H1 (cell line): Measurements from ENCODE around the gene PDZD2. TPM values are rescaled to one million over a fixed set of nuclear protein-coding genes. Genes with fewer than 3 reads are reported as not detected.

ENCODE experiments used
- CTCF ChIA-PET: fragments of 300-600 bp; sonication (Branson Sonifier 250); formaldehyde crosslinking; loops from one replicate; lab custom pipeline; 2021; ENCODE audit not compliant: partially characterized antibody; lab: Charles Lee
- POLR2A ChIA-PET: fragments of 300-600 bp; sonication (Branson Sonifier 250); formaldehyde crosslinking; loops from one replicate; lab custom pipeline; 2021; ENCODE audit warnings: inconsistent platforms; ENCODE audit not compliant: partially characterized antibody; lab: Charles Lee
- DNase-seq, 2 experiments: peaks; one replicate each; pipeline versions ENCODE4 v3.0.0 to v3.0.0-alpha.2; 2010 to 2022; ENCODE audit warnings: low spot score in 2 of 2, low read depth in 1 of 2, mixed read lengths in 1 of 2
- FAIRE-seq: peaks from 2 replicates; lab custom pipeline; 2011; peaks lifted over from hg19 to GRCh38; lab: Jason Lieb, UNC
- H2AFZ ChIP-seq: 2 replicates; pipeline ENCODE4 v1.8.1; 2012; ENCODE audit warnings: low read length, inconsistent platforms
- H2AK5ac ChIP-seq: 2 replicates; pipeline ENCODE4 v1.6.1; 2013; ENCODE audit warnings: low read depth, low read length
- H2BK120ac ChIP-seq: replicated peaks from 2 replicates; pipeline ENCODE3; 2013; ENCODE audit warnings: low read depth, low read length, inconsistent platforms
- H2BK12ac ChIP-seq: 2 replicates; pipeline ENCODE4 v1.6.1; 2013; ENCODE audit warnings: low read depth, low read length
- H2BK15ac ChIP-seq: 2 replicates; pipeline ENCODE4 v1.6.1; 2013; ENCODE audit warnings: low read length
- H2BK20ac ChIP-seq: 2 replicates; pipeline ENCODE4 v1.6.1; 2013; ENCODE audit warnings: low read length
- H2BK5ac ChIP-seq: 2 replicates; pipeline ENCODE4 v1.6.1; 2013; ENCODE audit warnings: low read depth, low read length
- H3K14ac ChIP-seq: 2 replicates; pipeline ENCODE4 v1.6.1; 2013; ENCODE audit warnings: inconsistent platforms; ENCODE audit not compliant: insufficient read length
- H3K18ac ChIP-seq: 2 replicates; pipeline ENCODE4 v1.6.1; 2013; ENCODE audit warnings: low read length; ENCODE audit errors: extremely low read depth
- H3K23ac ChIP-seq: 2 replicates; pipeline ENCODE4 v1.6.1; 2013; ENCODE audit warnings: inconsistent platforms; ENCODE audit not compliant: insufficient read length
- H3K23me2 ChIP-seq: 2 replicates; pipeline ENCODE4 v1.6.1; 2013; ENCODE audit warnings: low read depth, low read length
- H3K27ac ChIP-seq: 2 replicates; pipeline ENCODE4 v1.6.1; 2011; ENCODE audit warnings: low read depth, low read length, inconsistent platforms
- H3K27me3 ChIP-seq, 4 experiments: replicated peaks in 1 of 4; 1 replicate in 1 of 4; 2 replicates in 3 of 4; pipeline versions ENCODE4 v1.6.1 to v1.8.1; 2011 to 2013; ENCODE audit warnings: low read length in 3 of 4, mild to moderate bottlenecking in 3 of 4, inconsistent platforms in 2 of 4, mixed read lengths in 2 of 4, moderate library complexity in 1 of 4; ENCODE audit not compliant: control insufficient read depth in 3 of 4, insufficient read depth in 3 of 4; ENCODE audit errors: extremely low read depth in 1 of 4
- H3K36me3 ChIP-seq, 4 experiments: 2 replicates each; pipeline versions ENCODE4 v1.6.1 to v1.8.1; 2011 to 2013; ENCODE audit warnings: mild to moderate bottlenecking in 4 of 4, low read length in 3 of 4, moderate library complexity in 2 of 4, control low read depth in 1 of 4, inconsistent platforms in 1 of 4; ENCODE audit not compliant: insufficient read depth in 4 of 4, control insufficient read depth in 2 of 4
- H3K4ac ChIP-seq: replicated peaks from 2 replicates; pipeline ENCODE3; 2013; ENCODE audit warnings: low read length, low read depth, mixed read lengths, inconsistent platforms; ENCODE audit not compliant: insufficient read length
- H3K4me1 ChIP-seq, 4 experiments: replicated peaks in 1 of 4; 1 replicate in 1 of 4; 2 replicates in 3 of 4; pipeline versions ENCODE4 v1.6.1 to v1.8.1; 2011 to 2013; ENCODE audit warnings: low read length in 3 of 4, inconsistent platforms in 2 of 4, mixed read lengths in 1 of 4; ENCODE audit not compliant: insufficient read depth in 4 of 4, control insufficient read depth in 3 of 4
- H3K4me2 ChIP-seq, 2 experiments: 2 replicates each; pipeline versions ENCODE4 v1.6.1 to v1.8.1; 2011 to 2013; ENCODE audit warnings: low read depth in 2 of 2, low read length in 2 of 2, control low read depth in 1 of 2, inconsistent platforms in 1 of 2, mild to moderate bottlenecking in 1 of 2; ENCODE audit not compliant: insufficient read depth in 1 of 2
- H3K4me3 ChIP-seq, 4 experiments: fragments of 200-600, 300-600 bp in 1 of 4; sonication (generic), shearing (Covaris generic), sonication (Bioruptor Twin) in 1 of 4; 2 replicates each; pipeline versions ENCODE4 v1.5.1 to v1.8.1; 2011 to 2016; ENCODE audit warnings: low read length in 4 of 4, low read depth in 3 of 4, control low read depth in 2 of 4, inconsistent platforms in 2 of 4, mild to moderate bottlenecking in 2 of 4, mixed read lengths in 1 of 4, moderate library complexity in 1 of 4; ENCODE audit not compliant: insufficient read depth in 2 of 4; ENCODE audit errors: extremely low read depth in 1 of 4
- H3K56ac ChIP-seq: replicated peaks from 2 replicates; pipeline ENCODE3; 2013; ENCODE audit warnings: low read depth, mild to moderate bottlenecking, mixed read lengths, low read length, inconsistent platforms; ENCODE audit not compliant: insufficient read length
- H3K79me1 ChIP-seq: 2 replicates; pipeline ENCODE4 v1.6.1; 2013; ENCODE audit warnings: low read depth, low read length, control low read depth
- H3K79me2 ChIP-seq, 2 experiments: 2 replicates each; pipeline versions ENCODE4 v1.6.1 to v1.8.1; 2012 to 2013; ENCODE audit warnings: low read length in 2 of 2, mild to moderate bottlenecking in 2 of 2, inconsistent platforms in 1 of 2; ENCODE audit not compliant: insufficient read depth in 2 of 2, control insufficient read depth in 1 of 2
- H3K9ac ChIP-seq, 4 experiments: replicated peaks in 1 of 4; 1 replicate in 1 of 4; 2 replicates in 3 of 4; pipeline versions ENCODE4 v1.6.1 to v1.8.1; 2011 to 2013; ENCODE audit warnings: low read depth in 3 of 4, low read length in 3 of 4, control low read depth in 2 of 4, mild to moderate bottlenecking in 2 of 4, moderate library complexity in 2 of 4, inconsistent platforms in 1 of 4; ENCODE audit errors: extremely low read depth in 1 of 4
- H3K9me3 ChIP-seq, 2 experiments: 2 replicates each; pipeline versions ENCODE4 v1.6.1 to v1.8.1; 2012 to 2013; ENCODE audit warnings: mild to moderate bottlenecking in 2 of 2, moderate library complexity in 2 of 2, control low read depth in 1 of 2, inconsistent platforms in 1 of 2, low read depth in 1 of 2, low read length in 1 of 2, mixed read lengths in 1 of 2; ENCODE audit not compliant: insufficient read depth in 2 of 2
- H4K20me1 ChIP-seq, 2 experiments: replicated peaks in 1 of 2; 2 replicates each; pipeline versions ENCODE3 to v1.8.1; 2011 to 2013; ENCODE audit warnings: inconsistent platforms in 2 of 2, low read length in 2 of 2, mild to moderate bottlenecking in 1 of 2; ENCODE audit not compliant: insufficient read depth in 2 of 2, control insufficient read depth in 1 of 2
- H4K5ac ChIP-seq: 2 replicates; pipeline ENCODE4 v1.6.1; 2013; ENCODE audit warnings: low read length, low read depth, mixed read lengths, inconsistent platforms; ENCODE audit not compliant: insufficient read length
- H4K8ac ChIP-seq: 2 replicates; pipeline ENCODE4 v1.8.0; 2013; ENCODE audit warnings: mild to moderate bottlenecking, moderate library complexity, low read length, inconsistent platforms; ENCODE audit not compliant: insufficient read depth; ENCODE audit errors: extremely low read depth
- H4K91ac ChIP-seq: replicated peaks from 2 replicates; pipeline ENCODE3; 2013; ENCODE audit warnings: low read length, mixed read lengths, inconsistent platforms; ENCODE audit not compliant: insufficient read length
- CBX8 ChIP-seq: fragments of 300-800, 300-1000 bp; sonication (generic); IDR thresholded peaks from 2 replicates; pipeline ENCODE4 v1.7.1; 2016; ENCODE audit warnings: low read depth, low read length, borderline replicate concordance
- CHD1 ChIP-seq: IDR thresholded peaks from 2 replicates; pipeline ENCODE4 v1.6.1; 2012; ENCODE audit warnings: low read depth, low read length, improper control_type of control experiment
- GTF2F1 ChIP-seq: IDR thresholded peaks from 2 replicates; pipeline ENCODE4 v1.6.1; 2012; ENCODE audit warnings: low read depth, low read length, improper control_type of control experiment, borderline replicate concordance
- HDAC2 ChIP-seq, 2 experiments: fragments of 300-600 bp in 1 of 2; sonication (generic) in 1 of 2; IDR thresholded peaks; 2 replicates each; pipeline ENCODE4 v1.6.1; 2011 to 2012; ENCODE audit warnings: low read depth in 2 of 2, low read length in 2 of 2, mild to moderate bottlenecking in 2 of 2, moderate library complexity in 2 of 2, borderline replicate concordance in 1 of 2, inconsistent platforms in 1 of 2
- KDM5A ChIP-seq: fragments of 200-600 bp; IDR thresholded peaks from 2 replicates; pipeline ENCODE4 v1.7.1; 2012; ENCODE audit warnings: mild to moderate bottlenecking, low read length, inconsistent platforms, mixed read lengths
- PHF8 ChIP-seq: fragments of 200-600 bp; sonication (generic); conservative IDR thresholded peaks from 2 replicates; pipeline ENCODE4 v1.7.1; 2012; ENCODE audit warnings: low read depth, mild to moderate bottlenecking, inconsistent platforms, low read length, moderate library complexity
- RAD21 ChIP-seq, 2 experiments: IDR thresholded peaks in 1 of 2; conservative IDR thresholded peaks in 1 of 2; 2 replicates each; pipeline ENCODE4 v1.6.1; 2011; ENCODE audit warnings: low read depth in 2 of 2, low read length in 2 of 2, improper control_type of control experiment in 1 of 2, inconsistent platforms in 1 of 2, mild to moderate bottlenecking in 1 of 2, moderate library complexity in 1 of 2
- RXRA ChIP-seq: IDR thresholded peaks from 2 replicates; pipeline ENCODE4 v1.6.1; 2011; ENCODE audit warnings: low read depth, mild to moderate bottlenecking, low read length, moderate library complexity; ENCODE audit not compliant: insufficient read depth
- SRF ChIP-seq: IDR thresholded peaks from 2 replicates; pipeline ENCODE4 v1.6.1; 2011; ENCODE audit warnings: mild to moderate bottlenecking, low read depth, low read length, moderate library complexity
- TAF1 ChIP-seq: IDR thresholded peaks from 2 replicates; pipeline ENCODE4 v1.6.1; 2011; ENCODE audit warnings: mild to moderate bottlenecking, low read depth, low read length
- TCF12 ChIP-seq: IDR thresholded peaks from 2 replicates; pipeline ENCODE4 v1.6.1; 2011; ENCODE audit warnings: low read depth, mild to moderate bottlenecking, low read length
- USF2 ChIP-seq: IDR thresholded peaks from 2 replicates; pipeline ENCODE4 v1.6.1; 2011; ENCODE audit warnings: low read length, improper control_type of control experiment
- WGBS, 2 experiments: shearing (Covaris generic) in 1 of 2; methylation state at CpG; one replicate each; pipeline versions ENCODE4 v1.1.6 to v1.1.7; 2013 to 2015; ENCODE audit warnings: low lambda C conversion rate in 2 of 2, mixed read lengths in 2 of 2, inconsistent platforms in 1 of 2, low coverage in 1 of 2, missing lambda C conversion rate in 1 of 2; ENCODE audit not compliant: insufficient replicate concordance in 2 of 2, insufficient coverage in 1 of 2, insufficient read length in 1 of 2; ENCODE audit errors: extremely low coverage in 1 of 2, missing lambda C conversion rate in 1 of 2; 5-methylcytosine and 5-hydroxymethylcytosine counted together
- polyA plus RNA-seq, 7 experiments: library from polyadenylated mRNA; depleted of rRNA in 3 of 7; stranded (reverse) in 5 of 7; unstranded in 2 of 7; fragments of >200 nt in 5 of 7; fragments of 200-250 nt in 2 of 7; gene quantifications; 1 replicate in 5 of 7; 2 replicates in 1 of 7; 4 replicates in 1 of 7; pipeline versions ENCODE4 v1.2.1 to v1.2.3, GENCODE V29; 2011 to 2013; ENCODE audit warnings: missing spikeins in 2 of 7, mixed read lengths in 2 of 7
- total RNA-seq: library from RNA; stranded (reverse); fragmentation: NEBNext Ultra II Directional; extraction: Animal tissue kit (Norgen Biotek cat#: 25700); gene quantifications from 2 replicates; pipeline ENCODE4 v1.2.1, GENCODE V29; 2021

Gene PDZD2
- total and polyA plus RNA-seq, 2 of the 8 experiments (the other 6 are each of a cell fraction or from before 2014, with no cell fraction given): 1.2 to 6.8 TPM

GRCh38 chr5:32136342-32136741, 497.4 kb downstream of the PDZD2 start:
- Histone ChIP-seq H3K4me1 (no peaks in the 10 kb centered on the region), H2BK12ac (no peak overlapping the region), H3K56ac (no peak overlapping the region), H4K5ac (no peak overlapping the region), H4K91ac (no peak overlapping the region), H2BK15ac (no peak overlapping the region), H2BK20ac (no peak overlapping the region), H3K27me3 (peaks cover 0 to 1% (median 0%) of the 10 kb centered on the region in 4 experiments; a peak in 1 of 7 replicates), H4K8ac (no peak overlapping the region), H3K4me2 (no peak overlapping the region), H3K79me1 (no peaks in the 10 kb centered on the region), H2AK5ac (no peak overlapping the region), H3K4ac (no peak overlapping the region), H3K14ac (no peak overlapping the region), H3K4me3 (no peak overlapping the region), H2BK5ac (no peak overlapping the region), H3K23ac (no peak overlapping the region), H3K79me2 (peaks cover 0 to 51% of the 10 kb centered on the region in 2 experiments; a peak in 2 of 4 replicates), H3K18ac (no peak overlapping the region), H2BK120ac (no peak overlapping the region), H2AFZ (no peak overlapping the region), H4K20me1 (peaks cover 2 to 5% of the 10 kb centered on the region in 2 experiments), H3K36me3 (peaks cover 7 to 36% (median 13%) of the 10 kb centered on the region in 4 experiments), H3K23me2 (no peaks in the 10 kb centered on the region), H3K27ac (no peak overlapping the region), H3K9me3 (no peaks in the 10 kb centered on the region), H3K9ac (no peak overlapping the region)
- ChIA-PET CTCF (interaction anchor here (1.2 kb wide), 1 partner anchor 12 kb away, joined by 3 read pairs; no protein-coding TSS in a partner anchor), POLR2A (interaction anchor here (1.0 kb wide), 2 partner anchors 9 to 21 kb away, joined by 3 read pairs; no protein-coding TSS in a partner anchor)
- FAIRE-seq (no peak), DNase-seq (no peak)
- WGBS, 2 experiments: 85% methylated on average over 7 of the region's 7 CpGs; no CpG with 5 or more reads in 1 of the 2 experiments
- TF ChIP-seq GTF2F1 (no peak), PHF8 (no peak), USF2 (no peak), SRF (no peak), CBX8 (no peak), KDM5A (no peak), HDAC2 (IDR thresholded peaks at IDR 0.05; ENCODE audit: borderline replicate concordance in 1 of 2, low read depth in 2 of 2, low read length in 2 of 2) (no peak), TAF1 (no peak), RXRA (no peak), CHD1 (no peak), TCF12 (no peak), RAD21 (IDR thresholded peaks at IDR 0.05 in 1 of 2, conservative IDR thresholded peaks at IDR 0.05 in 1 of 2; ENCODE audit: low read depth in 2 of 2, low read length in 2 of 2) (no peak)
